Esophagus muscularis mucosa (tissue), 4 donors: ENCODE data around the gene TMPRSS9.

ENCODE experiments used
- EP300 ChIP-seq: sonication (generic); formaldehyde crosslinking; IDR thresholded peaks from one replicate; pipeline ENCODE4 v1.6.1; 2017; ENCODE audit warnings: antibody characterized with exemption
- POLR2A ChIP-seq: fragments of 450-650 bp; IDR thresholded peaks from one replicate; pipeline ENCODE4 v1.6.1; 2017; ENCODE audit warnings: antibody characterized with exemption, moderate library complexity, mild to moderate bottlenecking, low read depth
- POLR2AphosphoS5 ChIP-seq, 2 donors: sonication (generic); formaldehyde crosslinking; IDR thresholded peaks; one replicate each; pipeline ENCODE4 v1.6.1; 2017; ENCODE audit warnings: antibody characterized with exemption in 2 of 2
- TF ChIP-seq, protein P1 (sequence below), 3 experiments: fragments of 200-600 bp in 2 of 3; fragments of 450-650 bp in 1 of 3; sonication (generic) in 2 of 3; IDR thresholded peaks; one replicate each; pipeline ENCODE4 v1.5.1; 2017 to 2019; ENCODE audit warnings: antibody characterized with exemption in 3 of 3, mild to moderate bottlenecking in 2 of 3, moderate library complexity in 1 of 3

DNA sequence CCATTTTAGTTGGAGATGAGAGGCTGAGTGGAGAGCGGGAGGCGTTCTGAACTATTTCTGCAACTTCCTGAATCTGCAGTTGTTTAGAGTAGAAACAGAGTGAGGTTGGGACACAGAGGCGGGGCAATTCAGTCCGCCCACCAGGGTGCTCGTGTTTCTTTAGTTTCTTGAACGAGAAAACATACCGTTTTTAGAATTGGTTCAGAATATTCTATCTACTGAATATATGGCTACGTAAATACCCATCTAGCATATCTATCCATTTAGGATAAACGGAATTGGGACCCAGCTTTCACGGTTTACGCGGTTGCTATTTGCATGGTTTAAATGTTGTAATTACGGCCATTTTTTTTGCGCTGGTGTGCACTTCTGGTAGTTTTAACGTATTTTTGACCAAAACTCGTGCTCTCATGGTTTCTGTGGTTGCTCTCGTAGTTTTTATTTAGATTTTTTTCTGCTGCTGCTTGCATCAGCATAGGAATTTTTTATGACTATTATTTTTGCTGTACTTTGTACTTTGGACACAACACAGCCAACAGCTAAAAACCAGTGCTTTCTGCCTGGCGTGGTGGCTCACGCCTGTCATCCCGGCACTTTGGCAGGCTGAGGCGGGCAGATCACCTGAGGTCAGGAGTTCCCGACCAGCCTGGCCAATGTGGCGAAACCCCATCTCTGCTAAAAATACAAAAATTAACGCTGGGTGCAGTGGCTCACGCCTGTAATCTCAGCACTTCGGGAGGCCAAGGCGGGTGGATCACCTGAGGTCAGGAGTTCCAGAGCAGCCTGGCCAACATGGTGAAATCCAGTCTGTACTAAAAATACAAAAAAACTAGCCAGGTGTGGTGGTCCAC is 34.6 kb downstream of the TMPRSS9 start:
- TF ChIP-seq, protein P1, sequence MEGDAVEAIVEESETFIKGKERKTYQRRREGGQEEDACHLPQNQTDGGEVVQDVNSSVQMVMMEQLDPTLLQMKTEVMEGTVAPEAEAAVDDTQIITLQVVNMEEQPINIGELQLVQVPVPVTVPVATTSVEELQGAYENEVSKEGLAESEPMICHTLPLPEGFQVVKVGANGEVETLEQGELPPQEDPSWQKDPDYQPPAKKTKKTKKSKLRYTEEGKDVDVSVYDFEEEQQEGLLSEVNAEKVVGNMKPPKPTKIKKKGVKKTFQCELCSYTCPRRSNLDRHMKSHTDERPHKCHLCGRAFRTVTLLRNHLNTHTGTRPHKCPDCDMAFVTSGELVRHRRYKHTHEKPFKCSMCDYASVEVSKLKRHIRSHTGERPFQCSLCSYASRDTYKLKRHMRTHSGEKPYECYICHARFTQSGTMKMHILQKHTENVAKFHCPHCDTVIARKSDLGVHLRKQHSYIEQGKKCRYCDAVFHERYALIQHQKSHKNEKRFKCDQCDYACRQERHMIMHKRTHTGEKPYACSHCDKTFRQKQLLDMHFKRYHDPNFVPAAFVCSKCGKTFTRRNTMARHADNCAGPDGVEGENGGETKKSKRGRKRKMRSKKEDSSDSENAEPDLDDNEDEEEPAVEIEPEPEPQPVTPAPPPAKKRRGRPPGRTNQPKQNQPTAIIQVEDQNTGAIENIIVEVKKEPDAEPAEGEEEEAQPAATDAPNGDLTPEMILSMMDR (IDR thresholded peaks at IDR 0.05) = no peak
- TF ChIP-seq POLR2AphosphoS5 (IDR thresholded peaks at IDR 0.05) (no peak), POLR2A (no peak), EP300 (no peak)
